ENCODE results near the gene PDZRN3. TPM values are rescaled to one million over a fixed set of nuclear protein-coding genes. Genes with fewer than 3 reads are reported as not detected.

The PDZRN3 gene
- total RNA-seq, 1 donor from 2014 or later = 75.9 TPM

GRCh38 chr3:73667889-73668288 is 43.1 kb upstream of the PDZRN3 start:
- Histone ChIP-seq H3K9me3 (no peaks in the 10 kb centered on the region), H3K4me1 (no peaks in the 10 kb centered on the region), H3K36me3 (no peaks in the 10 kb centered on the region), H3K27ac (no peak overlapping the region), H3K4me3 (no peak overlapping the region), H3K27me3 (no peaks in the 10 kb centered on the region)
- DNase-seq (ENCODE audit: extremely low spot score in 2 of 2) = no peak
- TF ChIP-seq POLR2AphosphoS5 (IDR thresholded peaks at IDR 0.05; ENCODE audit: insufficient read depth in 1 of 2, low read depth in 1 of 2) (no peak), POLR2A (IDR thresholded peaks at IDR 0.05) (no peak)
- TF ChIP-seq, protein P1, sequence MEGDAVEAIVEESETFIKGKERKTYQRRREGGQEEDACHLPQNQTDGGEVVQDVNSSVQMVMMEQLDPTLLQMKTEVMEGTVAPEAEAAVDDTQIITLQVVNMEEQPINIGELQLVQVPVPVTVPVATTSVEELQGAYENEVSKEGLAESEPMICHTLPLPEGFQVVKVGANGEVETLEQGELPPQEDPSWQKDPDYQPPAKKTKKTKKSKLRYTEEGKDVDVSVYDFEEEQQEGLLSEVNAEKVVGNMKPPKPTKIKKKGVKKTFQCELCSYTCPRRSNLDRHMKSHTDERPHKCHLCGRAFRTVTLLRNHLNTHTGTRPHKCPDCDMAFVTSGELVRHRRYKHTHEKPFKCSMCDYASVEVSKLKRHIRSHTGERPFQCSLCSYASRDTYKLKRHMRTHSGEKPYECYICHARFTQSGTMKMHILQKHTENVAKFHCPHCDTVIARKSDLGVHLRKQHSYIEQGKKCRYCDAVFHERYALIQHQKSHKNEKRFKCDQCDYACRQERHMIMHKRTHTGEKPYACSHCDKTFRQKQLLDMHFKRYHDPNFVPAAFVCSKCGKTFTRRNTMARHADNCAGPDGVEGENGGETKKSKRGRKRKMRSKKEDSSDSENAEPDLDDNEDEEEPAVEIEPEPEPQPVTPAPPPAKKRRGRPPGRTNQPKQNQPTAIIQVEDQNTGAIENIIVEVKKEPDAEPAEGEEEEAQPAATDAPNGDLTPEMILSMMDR (IDR thresholded peaks at IDR 0.05) = no peak
- intact Hi-C loops (cut with DNase I) = no loop called here

DNA sequence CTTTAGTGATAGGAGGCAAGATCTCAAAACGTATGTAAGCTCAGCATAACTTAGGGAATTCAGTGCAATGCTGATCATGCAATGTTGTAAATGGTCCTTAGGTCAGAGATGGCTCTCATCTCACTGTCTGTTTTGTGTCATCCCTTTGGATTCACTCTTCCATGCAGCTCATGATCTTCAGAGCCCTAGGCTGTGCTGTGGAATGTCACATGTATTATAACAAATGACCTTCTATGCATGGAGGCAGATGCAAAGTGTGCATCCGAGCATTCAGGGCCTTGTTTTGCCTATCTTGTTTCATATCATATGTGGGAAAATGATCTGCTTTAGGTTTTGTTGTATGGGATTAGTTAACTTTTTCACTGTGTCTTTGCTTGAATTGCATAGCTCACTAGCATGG is 40.5 kb upstream of the PDZRN3 start:
- Histone ChIP-seq H3K4me1 (no peaks in the 10 kb centered on the region), H3K27me3 (no peaks in the 10 kb centered on the region), H3K9me3 (no peaks in the 10 kb centered on the region), H3K27ac (no peak overlapping the region), H3K4me3 (no peak overlapping the region), H3K36me3 (no peaks in the 10 kb centered on the region)
- no peak for DNase-seq (ENCODE audit: extremely low spot score in 2 of 2)
- TF ChIP-seq, protein P1 (IDR thresholded peaks at IDR 0.05) = no peak
- TF ChIP-seq POLR2A (IDR thresholded peaks at IDR 0.05) (no peak), POLR2AphosphoS5 (IDR thresholded peaks at IDR 0.05; ENCODE audit: insufficient read depth in 1 of 2, low read depth in 1 of 2) (no peak)
- intact Hi-C loops (cut with DNase I) = no loop called here

DNA sequence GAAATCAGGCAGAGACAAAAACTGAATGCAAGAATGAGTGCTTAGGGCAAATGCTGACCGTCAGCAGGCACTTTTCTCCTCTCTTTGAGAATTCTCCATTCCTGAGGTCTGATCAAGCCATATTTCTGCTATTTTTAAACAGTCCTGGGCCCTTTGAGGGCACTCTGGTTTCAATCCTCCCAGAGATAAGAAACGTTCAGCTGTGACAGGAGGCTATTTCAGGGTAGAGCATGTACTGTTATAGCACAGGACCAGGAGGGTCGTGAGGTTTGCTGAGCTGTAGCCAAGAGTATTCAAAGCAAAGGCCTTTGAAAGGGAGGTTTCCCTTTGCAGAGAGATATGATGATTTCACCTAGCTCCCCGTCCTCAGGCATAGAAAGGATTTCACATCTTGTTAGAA is 39.6 kb upstream of the PDZRN3 start:
- DNase-seq (ENCODE audit: extremely low spot score in 2 of 2) = no peak
- intact Hi-C loops (cut with DNase I) = no loop called here
- Histone ChIP-seq H3K9me3 (no peaks in the 10 kb centered on the region), H3K4me1 (no peaks in the 10 kb centered on the region), H3K36me3 (no peaks in the 10 kb centered on the region), H3K4me3 (no peak overlapping the region), H3K27ac (no peak overlapping the region), H3K27me3 (no peaks in the 10 kb centered on the region)
- TF ChIP-seq POLR2A (IDR thresholded peaks at IDR 0.05) = no peak
- TF ChIP-seq, protein P1 (IDR thresholded peaks at IDR 0.05) = no peak
- TF ChIP-seq POLR2AphosphoS5 (IDR thresholded peaks at IDR 0.05; ENCODE audit: insufficient read depth in 1 of 2, low read depth in 1 of 2) = no peak

GRCh38 chr3:73663495-73663894 is 38.8 kb upstream of the PDZRN3 start:
- Histone ChIP-seq H3K9me3 (no peaks in the 10 kb centered on the region), H3K36me3 (no peaks in the 10 kb centered on the region)

DNA sequence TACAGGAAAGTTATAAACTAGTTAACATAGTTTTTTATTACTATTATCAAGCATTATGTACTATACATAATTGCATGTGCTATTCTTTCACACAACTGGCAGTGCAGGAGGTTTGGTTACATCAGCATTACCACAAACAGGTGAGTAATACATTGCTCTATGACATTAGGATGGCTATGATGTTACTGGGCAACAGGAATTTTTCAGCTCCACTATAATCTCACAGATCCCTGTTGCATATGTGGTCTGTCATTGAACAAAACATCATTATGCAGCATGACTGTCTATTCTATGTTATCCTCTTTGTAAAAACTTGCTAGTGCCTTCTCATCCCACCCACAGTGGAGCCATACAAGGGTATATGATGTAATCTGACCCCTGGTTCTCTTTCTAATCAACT is 36.5 kb upstream of the PDZRN3 start:
- H3K27ac ChIP-seq = no peak overlapping the region
- no peaks in the 10 kb centered on the region for H3K36me3 ChIP-seq
- H3K27me3 ChIP-seq = no peaks in the 10 kb centered on the region
- TF ChIP-seq POLR2A (IDR thresholded peaks at IDR 0.05) = no peak
- TF ChIP-seq POLR2AphosphoS5 (IDR thresholded peaks at IDR 0.05; ENCODE audit: insufficient read depth in 1 of 2, low read depth in 1 of 2) = no peak
- TF ChIP-seq, protein P1 (IDR thresholded peaks at IDR 0.05) = no peak
- intact Hi-C loops (cut with DNase I) = no loop called here
- no peaks in the 10 kb centered on the region for H3K9me3 ChIP-seq
- no peak overlapping the region for H3K4me3 ChIP-seq
- peaks cover 5% of the 10 kb centered on the region for H3K4me1 ChIP-seq
- DNase-seq (ENCODE audit: extremely low spot score in 2 of 2) = no peak

More at GRCh38 chr3:73663495-73663894, 38.8 kb upstream of the PDZRN3 start:
- H3K27ac ChIP-seq = no peak overlapping the region
- no peak for DNase-seq (ENCODE audit: extremely low spot score in 2 of 2)
- TF ChIP-seq POLR2AphosphoS5 (IDR thresholded peaks at IDR 0.05; ENCODE audit: insufficient read depth in 1 of 2, low read depth in 1 of 2) = no peak
- TF ChIP-seq, protein P1 (IDR thresholded peaks at IDR 0.05) = no peak
- TF ChIP-seq POLR2A (IDR thresholded peaks at IDR 0.05) = no peak
- intact Hi-C loops (cut with DNase I) = no loop called here
- peaks cover under 1% of the 10 kb centered on the region for H3K4me1 ChIP-seq
- H3K27me3 ChIP-seq = no peaks in the 10 kb centered on the region
- H3K4me3 ChIP-seq = no peak overlapping the region
